ENCODE data around the gene GNAO1. TPM values are rescaled to one million over a fixed set of nuclear protein-coding genes. Genes with fewer than 3 reads are reported as not detected.

Gene GNAO1
- total and polyA plus RNA-seq, 2 donors (not counting 1 experiment from before 2014, with no cell fraction given): 0.13 to 5.1 TPM

- H3K27ac ChIP-seq (ENCODE audit: low read length in 2 of 2): no peak overlapping the region
- Mint-ChIP-seq H3K4me1 (no peaks in the 10 kb centered on the region), H3K9me3 (ENCODE audit: insufficient read depth) (no peaks in the 10 kb centered on the region), H3K27me3 (peaks cover 7% of the 10 kb centered on the region), H3K27ac (no peak overlapping the region), H3K4me3 (no peak overlapping the region)
- ATAC-seq (ENCODE audit: low read depth) (no peak), DNase-seq (no peak)
- no peaks in the 10 kb centered on the region for H4K20me1 ChIP-seq (ENCODE audit: control insufficient read depth, insufficient read depth, low read length, poor library complexity, severe bottlenecking)
- H3K4me3 ChIP-seq (ENCODE audit: control extremely low read depth in 1 of 5, extremely low read depth in 1 of 5, insufficient read depth in 1 of 5, low read depth in 2 of 5, low read length in 4 of 5): no peak overlapping the region
- H3K4me1 ChIP-seq (ENCODE audit: control insufficient read depth in 2 of 2, insufficient read depth in 2 of 2, low read length in 2 of 2): no peaks in the 10 kb centered on the region
- no peaks in the 10 kb centered on the region for H3K36me3 ChIP-seq (replicated peaks in 1 of 2; ENCODE audit: control extremely low read depth in 1 of 2, control insufficient read depth in 1 of 2, extremely low read depth in 1 of 2, insufficient read depth in 2 of 2, low read length in 1 of 2)
- TF ChIP-seq EZH2 (IDR thresholded peaks at IDR 0.05; ENCODE audit: borderline replicate concordance, insufficient read depth, low read depth, low read length, poor library complexity, severe bottlenecking) (no peak), CTCF (IDR thresholded peaks at IDR 0.05) (no peak)
- no peak overlapping the region for H2AFZ ChIP-seq (ENCODE audit: insufficient read depth, low read depth, low read length, poor library complexity, severe bottlenecking)
- no peak overlapping the region for H3K4me2 ChIP-seq (replicated peaks; ENCODE audit: low read depth, low read length, poor library complexity, severe bottlenecking)
- ChIA-PET CTCF (no interaction called here), POLR2A (no interaction called here)
- intact Hi-C loops (cut with micrococcal nuclease): no loop called here
- no peaks in the 10 kb centered on the region for H3K9me3 ChIP-seq (ENCODE audit: control extremely low read depth in 1 of 3, control insufficient read depth in 2 of 3, insufficient read depth in 1 of 3, low read length in 2 of 3)
- 100% methylated on average over 1 of the region's 2 CpGs for WGBS (ENCODE audit: insufficient coverage)
- H3K79me2 ChIP-seq (ENCODE audit: control insufficient read depth, insufficient read depth, low read length): no peaks in the 10 kb centered on the region
- no peaks in the 10 kb centered on the region for H3K27me3 ChIP-seq (replicated peaks in 1 of 4; ENCODE audit: control extremely low read depth in 1 of 4, control insufficient read depth in 3 of 4, insufficient read depth in 4 of 4, low read length in 3 of 4)
- H3K9ac ChIP-seq (ENCODE audit: low read length): no peak overlapping the region
These were observed 157.8 kb downstream of the GNAO1 start for GRCh38 chr16:56349086-56349415.

- no peak overlapping the region for H3K4me3 Mint-ChIP-seq
- no peak for DNase-seq
- H2AFZ ChIP-seq (ENCODE audit: insufficient read depth, low read depth, low read length, poor library complexity, severe bottlenecking): no peak overlapping the region
- H4K20me1 ChIP-seq (ENCODE audit: control insufficient read depth, insufficient read depth, low read length, poor library complexity, severe bottlenecking): no peaks in the 10 kb centered on the region
- no peak overlapping the region for H3K4me2 ChIP-seq (replicated peaks; ENCODE audit: low read depth, low read length, poor library complexity, severe bottlenecking)
- POLR2A ChIA-PET: no interaction called here
- no peaks in the 10 kb centered on the region for H3K4me1 ChIP-seq (ENCODE audit: control insufficient read depth in 2 of 2, insufficient read depth in 2 of 2, low read length in 2 of 2)
- CTCF ChIA-PET: interaction anchor here (0.6 kb wide), 1 partner anchor 60 kb away, joined by 3 read pairs; no protein-coding TSS in a partner anchor
- no peaks in the 10 kb centered on the region for H3K9me3 ChIP-seq (ENCODE audit: control extremely low read depth in 1 of 3, control insufficient read depth in 2 of 3, insufficient read depth in 1 of 3, low read length in 2 of 3)
- no peaks in the 10 kb centered on the region for H3K79me2 ChIP-seq (ENCODE audit: control insufficient read depth, insufficient read depth, low read length)
- H3K27me3 Mint-ChIP-seq: peaks cover 7% of the 10 kb centered on the region
- H3K27ac ChIP-seq (ENCODE audit: low read length in 2 of 2): no peak overlapping the region
- H3K9me3 Mint-ChIP-seq (ENCODE audit: insufficient read depth): no peaks in the 10 kb centered on the region
- H3K4me3 ChIP-seq (ENCODE audit: control extremely low read depth in 1 of 5, extremely low read depth in 1 of 5, insufficient read depth in 1 of 5, low read depth in 2 of 5, low read length in 4 of 5): no peak overlapping the region
- intact Hi-C loops (cut with micrococcal nuclease): no loop called here
- WGBS (ENCODE audit: insufficient coverage): 96% methylated on average over 14 of the region's 16 CpGs
- no peak for ATAC-seq (ENCODE audit: low read depth)
- no peak overlapping the region for H3K9ac ChIP-seq (ENCODE audit: low read length)
- no peaks in the 10 kb centered on the region for H3K27me3 ChIP-seq (replicated peaks in 1 of 4; ENCODE audit: control extremely low read depth in 1 of 4, control insufficient read depth in 3 of 4, insufficient read depth in 4 of 4, low read length in 3 of 4)
- H3K36me3 ChIP-seq (replicated peaks in 1 of 2; ENCODE audit: control extremely low read depth in 1 of 2, control insufficient read depth in 1 of 2, extremely low read depth in 1 of 2, insufficient read depth in 2 of 2, low read length in 1 of 2): no peaks in the 10 kb centered on the region
- no peaks in the 10 kb centered on the region for H3K4me1 Mint-ChIP-seq
- TF ChIP-seq CTCF (IDR thresholded peaks at IDR 0.05): no peak
- TF ChIP-seq EZH2 (IDR thresholded peaks at IDR 0.05; ENCODE audit: borderline replicate concordance, insufficient read depth, low read depth, low read length, poor library complexity, severe bottlenecking): no peak
- no peak overlapping the region for H3K27ac Mint-ChIP-seq
These were observed 158.4 kb downstream of the GNAO1 start for GRCh38 chr16:56349711-56350161.

All from B cell (primary cell).